Activated CD4-positive, CD25-positive, alpha-beta regulatory T cell treated with anti-CD3 and anti-CD28 coated beads, Interleukin-2, amount 50 U/mL, for 72 hours (primary cell): ENCODE results near the gene UST.
"Not testable (repeated sequence)": the region's sequence is repeated elsewhere in the genome, so short reads cannot be mapped to it uniquely, and the experiment has no call there.

Source experiments
- DNase-seq: peaks from one replicate; pipeline ENCODE4 v3.0.0; 2021

The UST gene

DNA sequence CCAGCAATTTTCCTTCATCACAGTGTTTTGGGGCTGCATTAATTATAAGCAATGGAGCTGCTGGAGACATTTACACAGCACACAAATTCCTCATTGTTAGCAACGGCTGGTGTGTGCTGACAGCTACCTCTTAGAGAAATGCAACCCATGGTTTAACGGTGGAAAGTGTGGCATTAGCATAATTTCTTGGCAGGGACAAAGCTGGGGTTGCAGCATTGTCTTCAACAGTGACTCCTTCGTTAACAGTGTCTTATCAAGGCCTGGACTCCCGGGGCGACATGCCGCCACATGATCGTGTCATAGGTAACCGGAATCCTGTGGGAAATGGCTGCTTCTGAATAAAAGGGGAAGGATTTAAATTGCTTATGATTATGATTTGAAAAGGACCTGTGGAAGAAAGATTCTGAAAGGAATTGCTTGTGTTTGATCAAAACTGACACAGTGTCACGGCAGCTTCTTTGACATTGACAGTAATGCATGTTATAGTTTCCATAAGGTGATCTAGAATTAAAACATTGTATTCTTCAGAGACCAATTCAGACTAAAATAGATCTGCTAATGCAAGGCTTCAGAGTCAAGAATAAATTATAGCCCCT lies 128.0 kb downstream of the UST start:
- DNase-seq, result no peak

DNA sequence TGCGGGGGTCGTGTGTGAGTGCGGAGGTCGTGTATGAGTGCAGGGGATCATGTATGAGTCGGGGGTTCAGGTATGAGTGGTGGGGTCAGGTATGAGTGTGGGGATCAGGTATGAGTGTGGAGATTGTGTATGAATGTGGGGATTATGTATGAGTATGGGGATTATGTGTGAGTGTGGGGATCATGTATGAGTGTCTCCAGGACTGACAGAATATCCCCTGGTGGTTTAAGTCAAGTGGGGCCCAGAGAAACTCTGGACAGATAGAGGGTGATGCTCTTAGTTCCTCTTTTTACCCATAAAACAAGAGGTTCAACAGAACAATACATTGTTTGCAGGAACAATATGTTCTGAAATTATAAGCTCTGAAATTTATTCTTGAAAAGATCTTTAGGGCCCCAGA lies 131.9 kb downstream of the UST start:
- no peak for DNase-seq

DNA sequence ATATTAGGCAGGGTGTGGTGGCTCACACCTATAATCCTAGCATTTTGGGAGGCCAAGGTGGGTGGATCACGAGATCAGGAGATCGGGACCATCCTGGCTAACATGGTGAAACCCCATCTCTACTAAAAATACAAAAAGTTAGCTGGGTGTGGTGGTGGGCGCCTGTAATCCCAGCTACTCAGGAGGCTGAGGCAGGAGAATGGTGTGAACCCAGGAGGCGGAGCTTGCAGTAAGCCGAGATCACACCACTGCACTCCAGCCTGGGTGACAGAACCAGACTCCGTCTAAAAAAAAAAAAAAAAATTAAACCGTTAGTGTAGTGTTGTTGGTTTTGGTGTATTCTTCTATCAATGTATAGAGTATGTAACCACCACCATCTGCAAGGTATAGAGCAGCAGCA lies 133.9 kb downstream of the UST start:
- not testable (repeated sequence) for DNase-seq

DNA sequence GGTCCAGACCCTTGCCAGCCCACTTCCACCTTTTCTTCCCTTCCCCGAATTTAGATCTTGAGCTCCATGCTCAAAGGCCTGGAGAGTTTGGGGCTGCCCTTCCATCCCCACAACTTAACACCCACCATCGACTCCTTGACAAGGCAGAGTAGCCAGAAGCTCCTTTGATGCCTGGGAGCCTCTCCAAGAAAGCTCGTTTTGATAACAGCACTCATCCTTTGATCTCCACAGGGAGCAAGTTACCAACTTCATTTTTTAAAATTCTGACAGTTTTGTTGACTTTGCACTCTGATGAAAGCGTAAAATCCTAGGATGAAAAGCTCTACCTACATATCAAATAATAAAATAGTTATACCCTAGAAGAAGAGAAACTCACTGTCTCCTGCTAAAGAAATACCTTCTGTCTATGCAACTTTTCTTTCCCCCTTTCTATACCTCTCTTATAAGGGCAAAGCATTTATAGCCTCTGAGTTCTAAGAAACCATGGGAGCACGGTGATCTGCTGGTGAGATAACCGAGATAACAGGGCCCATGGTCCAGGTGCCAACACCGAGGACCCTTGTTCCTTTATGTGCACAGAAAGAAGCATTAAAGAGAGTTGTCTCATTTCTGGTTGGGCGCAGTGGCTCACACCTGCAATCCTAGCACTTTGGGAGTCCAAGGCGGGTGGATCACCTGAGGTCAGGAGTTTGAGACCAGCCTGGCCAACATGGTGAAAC lies 134.9 kb downstream of the UST start:
- no peak for DNase-seq

DNA sequence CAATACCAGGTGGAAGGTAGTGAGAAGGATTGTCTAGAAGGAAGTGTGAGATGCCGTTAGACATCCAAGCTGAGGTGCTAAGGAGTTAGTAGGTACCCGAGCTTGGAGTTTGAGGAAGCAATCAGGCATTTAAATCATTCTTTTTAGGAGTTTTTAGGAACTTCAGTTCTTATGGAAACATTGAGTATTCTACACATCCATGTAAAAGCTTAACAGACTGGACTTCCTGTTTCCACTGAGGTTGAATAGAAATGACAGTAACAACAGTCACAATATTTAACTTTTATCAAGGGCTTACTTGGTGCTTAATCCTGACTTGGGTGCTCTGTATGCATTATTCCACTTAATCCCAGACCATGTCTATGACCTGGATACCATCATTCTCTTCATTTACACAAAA lies 136.4 kb downstream of the UST start:
- DNase-seq, result no peak

DNA sequence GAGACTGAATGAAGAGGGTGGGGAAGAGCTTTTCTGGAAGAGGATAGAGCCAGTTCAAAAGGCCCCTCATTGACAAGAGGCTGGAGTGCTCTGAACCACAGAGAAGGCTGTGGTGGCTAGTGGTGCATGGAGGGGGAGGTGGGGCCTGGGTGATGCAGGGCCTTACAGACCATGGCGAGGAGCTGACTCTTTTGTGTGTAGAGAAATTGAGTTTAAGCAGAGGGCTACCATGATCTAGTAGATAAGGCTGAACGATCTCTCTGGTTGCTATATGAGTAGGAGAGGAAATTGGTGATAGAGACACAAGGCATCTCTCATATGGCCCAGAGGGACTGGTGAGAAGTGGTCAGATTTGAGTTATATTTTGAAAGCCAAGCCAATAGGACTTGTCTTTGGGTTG lies 137.6 kb downstream of the UST start:
- DNase-seq, result no peak

DNA sequence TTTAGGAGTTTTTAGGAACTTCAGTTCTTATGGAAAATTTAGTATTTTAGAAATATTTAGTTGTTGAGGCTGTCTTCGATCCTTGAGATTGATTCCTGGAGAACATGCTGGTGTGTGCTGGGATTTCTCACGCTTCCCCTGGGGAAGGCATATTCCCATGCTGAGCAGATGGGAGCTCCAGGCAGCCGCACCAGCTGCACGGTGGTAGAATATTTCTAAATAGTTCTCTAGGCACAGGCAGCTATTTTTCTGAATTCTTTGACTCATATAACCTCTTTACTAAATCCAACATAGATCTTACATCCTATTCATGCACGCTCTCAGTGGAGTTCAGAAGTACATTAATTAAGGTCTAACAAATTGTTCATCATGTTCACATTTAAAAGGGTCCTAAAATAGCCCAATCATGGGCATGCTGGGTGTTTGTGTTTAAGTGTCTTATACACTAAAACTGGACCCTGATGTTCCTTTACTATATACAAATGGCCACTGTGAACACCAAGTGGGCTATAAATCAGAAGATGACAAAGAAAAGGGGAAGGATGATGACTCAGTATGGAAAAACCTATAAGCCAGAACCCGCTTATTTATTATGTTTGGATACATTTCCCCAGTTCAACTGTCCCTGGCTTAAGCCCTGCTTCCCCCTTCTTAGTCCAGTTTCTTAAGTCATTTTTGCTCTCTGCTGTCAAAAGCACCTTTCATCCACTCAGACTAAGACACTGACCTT lies 138.5 kb downstream of the UST start:
- no peak for DNase-seq

DNA sequence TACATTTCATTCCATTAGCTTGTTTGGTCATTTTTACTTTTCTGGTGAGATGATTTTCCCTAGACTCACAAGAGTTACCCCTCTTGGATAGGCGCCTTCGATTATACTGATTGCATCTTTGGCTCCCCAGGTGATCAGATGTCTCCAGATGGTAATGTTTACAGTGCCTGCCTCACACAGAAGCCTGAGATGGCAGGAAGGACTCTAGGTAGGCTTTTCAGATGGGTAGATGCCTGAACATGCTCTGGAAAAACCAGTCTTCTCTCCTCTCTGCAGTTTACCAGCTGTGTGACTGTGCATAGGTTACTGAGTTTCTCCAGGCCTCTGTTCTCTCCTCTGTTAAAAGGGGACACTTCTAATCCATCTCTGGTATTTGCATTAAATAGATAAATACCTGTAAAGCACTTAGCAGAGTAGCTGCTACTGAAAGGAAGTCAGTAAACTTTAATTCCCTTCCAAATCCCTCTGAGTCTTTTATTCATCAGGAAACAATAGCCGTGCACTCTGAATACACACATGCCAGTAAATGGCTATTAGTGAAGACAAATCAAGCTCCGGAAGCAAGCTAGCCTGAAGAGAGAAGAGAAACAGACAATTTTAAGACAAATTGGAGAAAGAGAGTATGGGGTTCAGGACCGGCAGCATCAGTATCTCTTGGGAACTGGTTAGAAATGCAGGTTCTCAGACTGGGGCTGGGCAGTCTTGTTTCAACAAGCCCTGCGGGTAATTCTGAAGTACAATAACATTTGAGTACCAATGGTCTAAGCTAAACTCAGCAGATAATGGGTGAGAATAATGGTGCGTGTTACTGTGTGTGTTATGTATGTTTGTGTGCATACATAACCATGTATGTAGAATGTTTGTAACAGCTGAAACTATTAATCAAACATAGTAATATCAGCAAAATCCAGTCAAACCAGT lies 139.4 kb downstream of the UST start:
- DNase-seq, result no peak

DNA sequence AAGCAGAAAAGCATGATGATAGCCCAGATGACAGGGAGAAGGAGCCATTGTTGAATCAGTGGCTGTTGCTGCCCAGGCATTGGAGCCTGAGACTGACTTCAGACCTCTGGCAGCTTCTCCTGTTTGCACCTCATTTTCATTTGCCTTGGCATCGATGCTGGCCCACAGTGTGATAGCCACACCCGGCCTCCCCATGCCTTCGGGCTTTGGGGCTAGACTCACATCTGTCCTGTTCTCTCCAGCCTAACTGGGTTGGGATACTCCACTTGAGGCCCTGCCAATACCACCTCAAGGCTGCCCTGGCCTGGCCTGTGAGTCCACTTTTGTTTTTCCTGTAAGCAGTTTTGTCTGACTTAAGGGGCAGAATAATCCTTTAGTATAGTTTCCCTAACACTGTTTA lies 140.4 kb downstream of the UST start:
- DNase-seq, result no peak

DNA sequence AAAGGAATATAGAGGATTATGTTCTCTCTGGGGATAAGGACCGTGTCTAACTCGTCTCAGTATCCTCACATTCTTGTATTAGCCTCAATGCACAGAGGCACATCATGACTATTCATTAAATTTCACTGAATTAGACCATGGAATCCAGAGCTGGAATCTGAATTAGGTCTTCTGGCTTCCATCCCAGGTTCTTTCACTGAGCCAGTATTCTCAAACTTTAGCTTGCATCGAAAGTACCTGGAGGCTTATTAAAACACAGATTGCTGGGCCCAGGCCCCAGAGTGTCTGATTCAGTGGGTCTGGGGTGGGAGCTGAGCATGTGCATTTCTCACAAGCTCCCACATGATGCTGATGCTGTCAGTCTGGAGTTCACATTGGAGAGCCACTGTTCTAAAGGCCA lies 142.0 kb downstream of the UST start:
- no peak for DNase-seq

DNA sequence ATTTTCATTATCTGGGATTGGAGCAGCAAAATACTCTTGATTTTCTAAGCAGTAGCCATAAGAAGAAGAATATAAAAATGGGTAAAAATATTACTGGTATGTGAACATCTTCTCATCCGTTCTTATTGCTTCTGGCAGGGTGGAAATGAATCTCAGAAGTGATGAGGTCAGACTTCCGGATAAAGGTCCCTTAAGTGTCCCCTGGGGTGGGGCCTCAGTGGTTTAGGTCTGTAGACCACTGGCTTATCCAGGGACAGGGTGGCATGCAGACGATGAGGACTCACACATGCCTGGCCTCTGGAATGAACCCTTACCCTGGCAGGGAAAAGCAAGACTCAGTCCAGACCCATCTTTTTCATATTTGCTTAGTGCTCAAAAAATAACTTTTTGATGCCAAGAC lies 143.3 kb downstream of the UST start:
- no peak for DNase-seq

DNA sequence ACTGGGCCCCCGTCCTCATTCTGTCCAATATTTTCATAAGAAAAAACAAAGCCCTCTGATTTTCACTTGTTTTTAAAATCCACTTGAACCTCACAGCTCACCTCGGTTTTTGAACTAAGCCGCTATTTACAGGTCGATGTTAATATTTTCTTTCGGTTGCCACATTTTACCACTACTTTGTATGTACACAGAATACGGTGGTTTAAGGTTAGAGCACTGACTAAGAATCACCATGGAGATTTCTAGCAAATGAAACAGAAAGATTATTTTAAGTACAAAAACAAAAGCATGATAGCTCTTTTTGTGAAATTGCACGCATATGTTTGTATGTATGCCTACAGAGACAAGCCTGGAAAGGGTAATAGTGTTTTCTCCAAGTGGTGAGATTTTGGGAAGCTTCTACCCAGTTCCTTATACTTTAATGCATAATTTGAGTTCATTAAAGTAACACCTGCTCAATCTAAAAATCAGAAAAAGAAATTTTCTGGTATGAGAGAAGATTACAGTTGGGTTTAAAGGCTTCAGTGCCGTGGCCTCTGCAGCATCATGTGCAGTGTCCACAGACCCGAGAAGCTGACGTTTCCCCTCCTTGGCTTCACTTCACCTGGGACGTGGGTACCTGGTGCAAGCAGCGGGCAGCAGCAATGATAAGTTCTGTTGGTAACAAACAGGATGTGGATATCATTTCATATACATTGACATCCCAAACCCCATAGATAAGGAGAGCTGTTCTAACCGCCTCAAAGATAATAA lies 144.0 kb downstream of the UST start:
- DNase-seq, result no peak

DNA sequence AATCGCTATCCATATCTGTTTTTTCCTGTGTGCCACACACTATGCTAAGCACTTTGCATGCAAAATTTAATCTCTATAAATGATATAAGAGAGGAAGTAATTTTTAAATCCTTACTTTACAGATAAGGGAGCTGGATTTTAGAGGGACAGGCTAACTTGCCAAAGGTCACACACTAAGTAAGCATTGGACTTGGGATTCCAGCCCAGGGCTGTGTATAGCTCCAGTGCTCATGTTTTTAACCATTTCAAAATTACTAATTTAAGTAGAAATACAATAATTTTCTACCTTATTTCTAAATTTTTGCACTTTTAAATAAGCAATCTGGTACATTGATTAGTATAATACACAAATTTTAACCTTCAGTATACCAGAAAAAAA lies 144.6 kb downstream of the UST start:
- DNase-seq, result no peak

DNA sequence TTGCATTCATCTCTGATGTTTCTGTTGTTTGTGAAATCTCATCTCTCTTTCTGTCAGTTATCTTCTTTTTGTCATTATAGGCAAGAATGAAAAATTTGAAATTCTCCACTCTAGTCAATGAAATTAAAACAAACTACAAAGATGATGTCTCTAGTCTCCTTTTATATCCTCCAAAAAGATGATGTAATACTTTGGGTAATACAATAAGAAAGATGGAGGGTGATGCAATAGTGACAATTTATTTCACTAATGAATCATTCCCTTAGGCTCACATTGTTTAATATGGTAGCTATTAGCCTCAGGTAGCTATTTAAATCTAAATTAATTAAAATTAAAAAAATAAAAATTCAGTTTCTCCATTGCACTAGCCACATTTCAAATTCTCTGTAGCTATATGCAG lies 145.4 kb downstream of the UST start:
- DNase-seq, result no peak

DNA sequence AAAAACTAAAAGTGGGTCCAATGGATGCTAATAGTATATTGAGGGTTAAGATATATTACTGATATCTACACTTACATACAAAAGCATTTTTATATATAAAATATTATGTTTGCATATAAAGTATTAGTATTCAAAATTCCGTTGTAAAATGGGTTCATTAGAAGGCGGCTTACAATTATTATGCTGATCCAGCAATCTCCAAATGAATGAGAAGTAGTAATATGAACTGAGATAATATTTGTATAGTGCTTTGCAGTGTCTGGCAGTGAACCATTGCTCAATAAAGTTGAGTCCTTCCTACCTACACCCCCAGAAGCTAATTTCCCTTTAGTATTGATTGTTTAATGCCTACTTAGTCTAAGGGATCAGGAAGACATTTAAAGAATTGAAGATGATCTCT lies 146.2 kb downstream of the UST start:
- DNase-seq, result no peak

DNA sequence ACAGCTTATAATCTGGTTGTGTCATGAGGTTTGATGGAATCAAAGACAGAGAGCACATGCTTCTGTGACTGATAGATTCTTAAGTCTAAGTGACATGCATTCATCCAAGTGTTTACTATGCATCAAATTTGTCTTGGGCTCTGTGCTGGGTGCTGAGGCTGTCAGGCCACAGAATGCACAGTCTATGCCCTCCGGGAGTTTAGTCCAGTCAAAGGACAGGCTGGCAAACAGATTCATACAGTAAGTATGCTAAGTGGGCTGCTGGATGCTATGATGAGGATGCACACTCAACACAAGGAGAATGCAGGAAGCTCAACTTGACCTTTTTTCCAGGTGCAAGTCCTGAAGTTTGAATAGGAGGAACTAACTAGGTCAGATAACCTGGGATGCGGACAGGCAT lies 146.7 kb downstream of the UST start:
- no peak for DNase-seq

DNA sequence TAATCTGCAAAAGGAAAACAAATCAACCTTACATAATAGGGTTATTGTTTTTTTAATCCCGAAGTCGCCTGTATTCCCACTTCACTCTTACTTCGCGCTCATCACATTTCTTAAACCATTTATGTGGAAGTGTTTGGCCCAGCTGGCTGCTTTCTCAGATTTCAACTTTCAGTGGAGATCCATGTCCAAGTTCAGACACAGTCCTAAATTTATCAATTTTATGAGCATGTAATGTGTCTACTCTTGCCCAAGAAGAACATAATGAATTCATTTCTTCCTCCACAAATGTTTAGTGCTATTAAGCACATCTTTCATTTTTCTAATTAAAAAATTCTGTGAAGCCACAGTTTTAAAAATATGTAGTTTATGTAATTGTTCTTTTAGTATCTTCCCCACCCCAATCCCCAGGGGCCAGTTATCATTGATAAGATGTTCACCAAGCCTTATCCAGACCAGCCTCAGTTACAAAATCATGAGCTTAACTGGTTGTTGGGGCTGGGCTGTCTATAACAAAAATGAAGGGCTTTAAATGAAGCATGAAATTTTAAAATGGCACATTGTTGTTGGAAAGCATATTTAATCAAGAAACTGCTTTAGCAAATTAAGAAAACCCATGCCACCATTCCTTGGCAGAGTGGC lies 151.7 kb downstream of the UST start:
- DNase-seq, result no peak

DNA sequence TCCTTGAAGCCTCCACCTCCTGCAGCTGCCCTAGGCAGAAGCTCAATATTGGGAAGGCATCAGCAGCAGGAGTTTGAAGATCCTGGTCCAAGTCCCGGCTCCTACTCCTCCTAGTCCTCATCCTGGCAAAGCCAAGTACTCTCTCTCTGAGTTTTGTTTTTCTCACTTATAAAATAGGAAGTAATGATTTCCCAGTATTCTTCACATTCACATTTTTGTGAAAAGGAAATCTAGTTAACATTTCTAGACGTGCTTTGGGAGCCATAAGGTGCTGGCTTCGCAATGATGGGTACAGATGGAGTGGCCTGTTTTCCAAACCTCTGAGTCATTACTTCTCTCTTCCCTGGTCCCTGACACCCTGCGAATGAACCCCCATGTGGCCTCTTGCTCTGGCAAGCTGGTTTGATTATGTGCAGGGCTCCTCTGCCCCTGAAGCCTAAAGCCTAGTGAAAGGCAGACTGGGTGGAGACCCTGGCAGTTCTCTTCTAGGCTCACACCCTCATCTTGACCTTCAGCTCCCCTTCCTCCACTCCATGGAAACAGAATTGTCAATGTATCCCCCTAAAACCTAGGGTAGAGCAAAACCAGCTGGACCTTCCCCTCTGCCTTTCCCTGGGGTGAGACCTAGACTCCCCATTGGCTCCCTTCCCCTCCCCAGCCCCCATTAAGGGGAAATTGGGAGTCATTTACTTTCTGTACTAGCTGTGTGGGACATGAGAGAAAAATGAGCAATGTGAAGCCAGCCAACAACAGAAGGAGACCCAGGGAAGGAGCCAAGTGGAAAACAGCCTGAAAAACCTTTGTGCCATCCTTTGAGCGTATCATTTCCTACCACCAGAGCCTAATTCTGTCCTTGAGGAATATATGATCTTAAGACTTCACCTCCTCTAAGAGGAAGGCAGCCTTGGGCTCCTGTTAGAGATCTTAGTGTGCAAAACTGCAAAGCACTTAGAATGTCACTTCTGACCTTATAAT lies 158.4 kb downstream of the UST start:
- DNase-seq, result no peak

DNA sequence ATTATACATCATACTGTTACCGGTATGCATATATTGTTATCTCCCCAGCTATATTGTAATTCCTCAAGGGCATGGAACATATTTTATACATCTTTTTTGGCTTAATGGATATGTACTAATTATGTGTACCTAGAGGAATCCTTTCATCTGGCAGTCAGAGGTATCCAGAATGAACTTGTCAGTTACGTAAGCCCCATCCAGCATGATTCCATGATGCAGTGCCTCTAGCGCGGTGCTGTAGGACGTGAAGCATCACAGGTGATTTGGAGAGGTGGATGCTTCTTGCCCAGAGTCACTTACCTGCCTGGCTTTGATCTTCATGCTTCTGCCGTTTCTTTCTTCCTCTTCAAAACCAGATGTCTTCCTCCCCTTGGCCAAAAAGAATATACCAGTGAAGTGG lies 159.1 kb downstream of the UST start:
- DNase-seq, result no peak

DNA sequence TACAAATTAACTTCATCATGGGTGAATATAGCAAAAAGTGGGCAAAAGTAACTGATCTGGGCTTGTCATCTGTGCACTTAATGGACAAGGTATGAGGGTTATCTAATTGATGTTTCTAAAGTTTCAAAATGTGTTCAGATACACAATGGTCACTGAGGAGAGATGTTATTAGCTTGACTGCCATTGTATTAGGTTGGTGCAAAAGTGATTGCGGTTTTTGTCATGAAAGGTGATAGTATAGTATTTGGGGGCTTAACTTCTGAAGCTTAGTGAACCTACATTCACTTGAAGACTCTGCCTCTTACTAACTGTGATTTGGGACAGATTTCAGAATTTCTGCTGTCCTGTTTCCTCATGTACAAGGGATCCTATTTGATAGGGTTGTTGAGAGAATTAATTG lies 159.6 kb downstream of the UST start:
- no peak for DNase-seq

DNA sequence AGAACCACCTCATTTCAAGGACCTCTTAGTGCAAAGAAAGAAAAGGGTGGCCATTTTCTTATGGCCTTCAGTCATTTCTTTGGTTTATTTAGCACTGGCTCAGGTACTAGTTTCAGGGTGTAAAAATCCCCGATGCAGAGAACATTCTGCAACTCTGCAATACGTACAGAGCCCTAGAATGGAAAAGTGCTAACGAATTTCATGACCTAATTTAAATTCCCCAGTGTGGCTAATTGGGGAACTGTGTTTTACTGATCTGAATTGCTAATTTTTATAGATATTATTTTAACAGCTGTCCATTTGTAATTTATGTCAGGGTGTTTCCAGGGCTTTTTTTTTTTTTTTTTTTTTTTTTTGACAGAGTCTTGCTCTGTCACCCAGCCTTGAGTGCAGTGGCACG lies 160.7 kb downstream of the UST start:
- no peak for DNase-seq
